ENCODE results near the gene PLA2G1B. TPM values are rescaled to one million over a fixed set of nuclear protein-coding genes. Genes with fewer than 3 reads are reported as not detected.

Gene PLA2G1B
- polyA plus RNA-seq, 1 donor (not counting 4 experiments of a cell fraction or from before 2014, with no cell fraction given) = not detected

GRCh38 chr12:120321382-120322202, 6.0 kb downstream of the PLA2G1B start:
- FAIRE-seq (no peak), DNase-seq (ENCODE audit: low read depth, low spot score) (no peak)
- no peak overlapping the region for H3K9ac ChIP-seq (ENCODE audit: control insufficient read depth, extremely low read depth, insufficient read depth, low read length)

GRCh38 chr12:120317224-120318105, 10.1 kb downstream of the PLA2G1B start:
- peak overlapping the region; percentile 80 for H3K9ac ChIP-seq (ENCODE audit: control insufficient read depth, extremely low read depth, insufficient read depth, low read length)
- H3K4me1 ChIP-seq (ENCODE audit: control insufficient read depth, extremely low read depth, insufficient read depth, low read length) = peaks cover 4% of the 10 kb centered on the region
- H3K36me3 ChIP-seq (ENCODE audit: control insufficient read depth in 2 of 2, extremely low read depth in 1 of 2, insufficient read depth in 2 of 2, low read length in 2 of 2) = no peaks in the 10 kb centered on the region
- no peaks in the 10 kb centered on the region for H3K27me3 ChIP-seq (ENCODE audit: control insufficient read depth, extremely low read depth, insufficient read depth, low read length)
- H3K79me2 ChIP-seq (ENCODE audit: control insufficient read depth, insufficient read depth, low read length) = no peaks in the 10 kb centered on the region
- no peaks in the 10 kb centered on the region for H3K9me3 ChIP-seq (ENCODE audit: control insufficient read depth, low read depth, low read length)
- H4K20me1 ChIP-seq (ENCODE audit: control insufficient read depth, extremely low read depth, insufficient read depth, low read length) = no peaks in the 10 kb centered on the region
- H3K4me3 ChIP-seq (ENCODE audit: control insufficient read depth in 2 of 3, extremely low read depth in 1 of 3, insufficient read depth in 2 of 3, low read depth in 1 of 3, low read length in 3 of 3) = peak overlapping the region; percentile 27 to 67 (median 66)
- peak overlapping the region; percentile 86 for H3K4me2 ChIP-seq (ENCODE audit: control insufficient read depth, extremely low read depth, insufficient read depth, low read depth, low read length)
- DNase-seq (ENCODE audit: low read depth, low spot score) (peak; percentile 98), FAIRE-seq (peak; percentile 81)
- H3K9me1 ChIP-seq (ENCODE audit: control insufficient read depth, extremely low read depth, insufficient read depth, low read length) = no peaks in the 10 kb centered on the region
- dilution Hi-C loops (cut with MboI; ENCODE audit: extremely low pct_ligation_motif_present, low sequenced_read_pairs) = no loop called here
- H3K27ac ChIP-seq (ENCODE audit: control insufficient read depth, insufficient read depth, low read length) = peak overlapping the region; percentile 66
- peak overlapping the region; percentile 78 for H2AFZ ChIP-seq (ENCODE audit: control insufficient read depth, low read length)
- TF ChIP-seq, protein P1, sequence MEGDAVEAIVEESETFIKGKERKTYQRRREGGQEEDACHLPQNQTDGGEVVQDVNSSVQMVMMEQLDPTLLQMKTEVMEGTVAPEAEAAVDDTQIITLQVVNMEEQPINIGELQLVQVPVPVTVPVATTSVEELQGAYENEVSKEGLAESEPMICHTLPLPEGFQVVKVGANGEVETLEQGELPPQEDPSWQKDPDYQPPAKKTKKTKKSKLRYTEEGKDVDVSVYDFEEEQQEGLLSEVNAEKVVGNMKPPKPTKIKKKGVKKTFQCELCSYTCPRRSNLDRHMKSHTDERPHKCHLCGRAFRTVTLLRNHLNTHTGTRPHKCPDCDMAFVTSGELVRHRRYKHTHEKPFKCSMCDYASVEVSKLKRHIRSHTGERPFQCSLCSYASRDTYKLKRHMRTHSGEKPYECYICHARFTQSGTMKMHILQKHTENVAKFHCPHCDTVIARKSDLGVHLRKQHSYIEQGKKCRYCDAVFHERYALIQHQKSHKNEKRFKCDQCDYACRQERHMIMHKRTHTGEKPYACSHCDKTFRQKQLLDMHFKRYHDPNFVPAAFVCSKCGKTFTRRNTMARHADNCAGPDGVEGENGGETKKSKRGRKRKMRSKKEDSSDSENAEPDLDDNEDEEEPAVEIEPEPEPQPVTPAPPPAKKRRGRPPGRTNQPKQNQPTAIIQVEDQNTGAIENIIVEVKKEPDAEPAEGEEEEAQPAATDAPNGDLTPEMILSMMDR (optimal IDR thresholded peaks at IDR 0.05 in 1 of 3, IDR thresholded peaks at IDR 0.05 in 1 of 3, conservative IDR thresholded peaks at IDR 0.05 in 1 of 3; ENCODE audit: extremely low read depth in 1 of 3, insufficient read depth in 2 of 3, low read length in 3 of 3) = peak; percentile 65 to 68 (median 67)
- TF ChIP-seq EZH2 (IDR thresholded peaks at IDR 0.05; ENCODE audit: low read length) = no peak

More at GRCh38 chr12:120321382-120322202, 6.0 kb downstream of the PLA2G1B start:
- TF ChIP-seq EZH2 (IDR thresholded peaks at IDR 0.05; ENCODE audit: low read length) = no peak
- TF ChIP-seq, protein P1 (optimal IDR thresholded peaks at IDR 0.05 in 1 of 3, IDR thresholded peaks at IDR 0.05 in 1 of 3, conservative IDR thresholded peaks at IDR 0.05 in 1 of 3; ENCODE audit: extremely low read depth in 1 of 3, insufficient read depth in 2 of 3, low read length in 3 of 3) = no peak
- Histone ChIP-seq H3K9me1 (ENCODE audit: control insufficient read depth, extremely low read depth, insufficient read depth, low read length) (no peaks in the 10 kb centered on the region), H4K20me1 (ENCODE audit: control insufficient read depth, extremely low read depth, insufficient read depth, low read length) (no peaks in the 10 kb centered on the region), H2AFZ (ENCODE audit: control insufficient read depth, low read length) (no peak overlapping the region), H3K4me3 (ENCODE audit: control insufficient read depth in 2 of 3, extremely low read depth in 1 of 3, insufficient read depth in 2 of 3, low read depth in 1 of 3, low read length in 3 of 3) (no peak overlapping the region), H3K4me1 (ENCODE audit: control insufficient read depth, extremely low read depth, insufficient read depth, low read length) (peaks cover 7% of the 10 kb centered on the region), H3K9me3 (ENCODE audit: control insufficient read depth, low read depth, low read length) (no peaks in the 10 kb centered on the region), H3K27ac (ENCODE audit: control insufficient read depth, insufficient read depth, low read length) (no peak overlapping the region), H3K4me2 (ENCODE audit: control insufficient read depth, extremely low read depth, insufficient read depth, low read depth, low read length) (no peak overlapping the region), H3K79me2 (ENCODE audit: control insufficient read depth, insufficient read depth, low read length) (no peaks in the 10 kb centered on the region), H3K27me3 (ENCODE audit: control insufficient read depth, extremely low read depth, insufficient read depth, low read length) (no peaks in the 10 kb centered on the region), H3K36me3 (ENCODE audit: control insufficient read depth in 2 of 2, extremely low read depth in 1 of 2, insufficient read depth in 2 of 2, low read length in 2 of 2) (no peaks in the 10 kb centered on the region)
- dilution Hi-C loops (cut with MboI; ENCODE audit: extremely low pct_ligation_motif_present, low sequenced_read_pairs) = no loop called here
